ENCODE results near the gene EIF4G3.

Gene EIF4G3

GRCh38 chr1:20980051-20980450 lies 196.6 kb downstream of the EIF4G3 start:
- TF ChIP-seq CTCF (IDR thresholded peaks at IDR 0.05), result no peak
- Mint-ChIP-seq H3K9me3 (no peaks in the 10 kb centered on the region), H3K4me3 (no peak overlapping the region), H3K27me3 (ENCODE audit: low read depth, poor library complexity) (no peaks in the 10 kb centered on the region), H3K36me3 (ENCODE audit: low read depth) (peaks cover 15% of the 10 kb centered on the region), H3K4me1 (peaks cover 10% of the 10 kb centered on the region), H3K27ac (no peak overlapping the region)
- DNase-seq, result no peak

DNA sequence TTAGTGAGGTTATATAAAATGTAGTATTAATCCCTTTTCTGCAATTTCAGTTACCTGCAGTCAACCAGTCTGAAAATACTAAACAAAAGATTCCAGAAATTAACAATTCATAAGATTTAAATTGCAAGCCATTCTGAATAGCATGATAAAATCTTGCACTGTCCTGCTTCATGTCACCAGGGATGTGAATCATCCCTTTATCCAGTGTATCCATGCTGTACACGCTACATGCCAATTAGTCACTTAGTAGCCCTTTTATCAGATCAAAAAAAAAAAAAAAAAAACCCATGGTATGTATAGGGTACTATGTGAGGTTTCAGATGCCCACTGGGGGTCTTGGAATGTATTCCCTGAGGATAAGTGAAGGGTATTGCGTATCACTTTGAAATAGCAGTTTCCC lies 198.3 kb downstream of the EIF4G3 start:
- DNase-seq, result no peak
- no peak overlapping the region for H3K27ac Mint-ChIP-seq
- no peak overlapping the region for H3K4me3 Mint-ChIP-seq
- no peak for TF ChIP-seq CTCF (IDR thresholded peaks at IDR 0.05)
- H3K27me3 Mint-ChIP-seq (ENCODE audit: low read depth, poor library complexity), result no peaks in the 10 kb centered on the region
- peaks cover 15% of the 10 kb centered on the region for H3K36me3 Mint-ChIP-seq (ENCODE audit: low read depth)
- H3K9me3 Mint-ChIP-seq, result no peaks in the 10 kb centered on the region
- peaks cover 7% of the 10 kb centered on the region for H3K4me1 Mint-ChIP-seq

DNA sequence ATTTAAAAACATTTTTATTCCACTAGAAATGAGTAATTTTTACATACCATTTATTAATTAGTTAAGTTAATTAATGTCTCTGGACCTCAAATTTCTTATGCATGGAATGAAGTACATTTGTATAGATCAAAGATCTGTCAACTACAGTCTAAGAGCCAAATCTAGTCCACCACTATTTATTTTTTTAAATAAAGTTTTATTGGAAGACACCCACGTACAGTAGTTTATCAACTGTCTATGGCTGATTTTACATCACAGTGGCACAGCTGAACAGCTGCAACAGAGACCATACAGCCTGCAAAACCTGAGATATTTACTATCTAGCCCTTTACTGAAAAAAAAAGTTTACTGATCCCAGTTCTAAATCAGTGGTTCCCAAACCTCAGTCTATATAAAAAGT lies 201.0 kb downstream of the EIF4G3 start:
- H3K4me3 Mint-ChIP-seq, result no peak overlapping the region
- H3K9me3 Mint-ChIP-seq, result no peaks in the 10 kb centered on the region
- no peak for TF ChIP-seq CTCF (IDR thresholded peaks at IDR 0.05)
- no peaks in the 10 kb centered on the region for H3K27me3 Mint-ChIP-seq (ENCODE audit: low read depth, poor library complexity)
- DNase-seq, result no peak
- no peaks in the 10 kb centered on the region for H3K4me1 Mint-ChIP-seq
- no peak overlapping the region for H3K27ac Mint-ChIP-seq
- peaks cover 32% of the 10 kb centered on the region for H3K36me3 Mint-ChIP-seq (ENCODE audit: low read depth)

- no peak for DNase-seq
- Mint-ChIP-seq H3K4me3 (no peak overlapping the region), H3K9me3 (no peaks in the 10 kb centered on the region), H3K27ac (no peak overlapping the region), H3K36me3 (ENCODE audit: low read depth) (peaks cover 25% of the 10 kb centered on the region), H3K27me3 (ENCODE audit: low read depth, poor library complexity) (no peaks in the 10 kb centered on the region), H3K4me1 (no peaks in the 10 kb centered on the region)
- TF ChIP-seq CTCF (IDR thresholded peaks at IDR 0.05), result no peak
Measured at GRCh38 chr1:20974951-20975350, 201.7 kb downstream of the EIF4G3 start.

- TF ChIP-seq CTCF (IDR thresholded peaks at IDR 0.05), result no peak
- H3K4me1 Mint-ChIP-seq, result no peaks in the 10 kb centered on the region
- no peak for DNase-seq
- H3K36me3 Mint-ChIP-seq (ENCODE audit: low read depth), result peaks cover 24% of the 10 kb centered on the region
- H3K4me3 Mint-ChIP-seq, result no peak overlapping the region
- H3K9me3 Mint-ChIP-seq, result no peaks in the 10 kb centered on the region
- no peaks in the 10 kb centered on the region for H3K27me3 Mint-ChIP-seq (ENCODE audit: low read depth, poor library complexity)
- H3K27ac Mint-ChIP-seq, result no peak overlapping the region
Measured at GRCh38 chr1:20974069-20974468, 202.6 kb downstream of the EIF4G3 start.

DNA sequence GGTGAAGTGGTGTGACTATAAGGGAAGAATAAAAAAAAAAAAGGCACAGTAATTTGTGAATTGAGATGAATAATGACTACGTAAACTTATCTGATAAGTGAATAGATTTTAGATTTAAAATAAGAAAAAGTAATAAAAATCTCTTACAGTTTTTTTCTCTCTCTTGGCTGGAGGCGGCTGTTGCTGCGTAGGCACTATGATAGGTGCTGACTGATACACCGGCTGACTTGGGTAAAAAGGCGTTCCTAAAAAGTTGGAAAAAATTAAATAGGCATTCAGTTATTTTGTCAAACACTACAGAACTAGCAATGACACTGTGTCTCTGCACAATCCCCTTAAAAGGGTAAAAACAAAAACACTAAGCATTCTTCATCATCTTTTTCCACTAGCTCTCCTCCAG lies 203.8 kb downstream of the EIF4G3 start:
- peaks cover 24% of the 10 kb centered on the region for H3K36me3 Mint-ChIP-seq (ENCODE audit: low read depth)

More for the DNA sequence above, 203.8 kb downstream of the EIF4G3 start:
- Mint-ChIP-seq H3K4me1 (no peaks in the 10 kb centered on the region), H3K9me3 (no peaks in the 10 kb centered on the region), H3K27me3 (ENCODE audit: low read depth, poor library complexity) (no peaks in the 10 kb centered on the region), H3K4me3 (no peak overlapping the region), H3K27ac (no peak overlapping the region)
- TF ChIP-seq CTCF (IDR thresholded peaks at IDR 0.05), result no peak
- no peak for DNase-seq

Measured in nephron progenitor cell (in vitro differentiated cells).